Thymus (tissue), 11 donors: ENCODE results near the gene RGR. TPM values are rescaled to one million over a fixed set of nuclear protein-coding genes. Genes with fewer than 3 reads are reported as not detected.

Experiments used
- DNase-seq, 9 donors: peaks; one replicate each; pipeline ENCODE4 v3.0.0-alpha.2; 2013; ENCODE audit warnings: low spot score in 9 of 9, low read depth in 6 of 9, missing footprints in 1 of 9
- H3K27ac ChIP-seq, 2 donors: one replicate each; pipeline ENCODE4 v1.5.1; 2013; ENCODE audit warnings: control low read depth in 1 of 2, low read depth in 1 of 2, low read length in 1 of 2, mild to moderate bottlenecking in 1 of 2, moderate library complexity in 1 of 2
- H3K27me3 ChIP-seq, 2 donors: one replicate each; pipeline ENCODE4 v1.5.1; 2013; ENCODE audit warnings: low read length in 1 of 2; ENCODE audit not compliant: control insufficient read depth in 2 of 2, insufficient read depth in 1 of 2
- H3K36me3 ChIP-seq, 2 donors: one replicate each; pipeline ENCODE4 v1.5.1; 2013; ENCODE audit warnings: low read length in 1 of 2, mild to moderate bottlenecking in 1 of 2, moderate library complexity in 1 of 2; ENCODE audit not compliant: control insufficient read depth in 2 of 2, insufficient read depth in 2 of 2
- H3K4me1 ChIP-seq, 2 donors: one replicate each; pipeline ENCODE4 v1.5.1; 2013; ENCODE audit warnings: low read length in 2 of 2; ENCODE audit not compliant: control insufficient read depth in 2 of 2, insufficient read depth in 2 of 2
- H3K4me3 ChIP-seq, 2 donors: one replicate each; pipeline ENCODE4 v1.5.1; 2013; ENCODE audit warnings: low read length in 2 of 2, control low read depth in 1 of 2, mild to moderate bottlenecking in 1 of 2
- H3K9me3 ChIP-seq, 2 donors: one replicate each; pipeline ENCODE4 v1.5.1; 2013; ENCODE audit warnings: low read length in 1 of 2, mild to moderate bottlenecking in 1 of 2; ENCODE audit not compliant: control insufficient read depth in 2 of 2, insufficient read depth in 1 of 2
- WGBS: extraction: QIAGEN DNeasy Blood & Tissue Kit; methylation state at CpG from one replicate; pipeline ENCODE4 v1.1.7; 2013; 5-methylcytosine and 5-hydroxymethylcytosine counted together
- polyA plus RNA-seq: library from polyadenylated mRNA; stranded (reverse); fragments of 200-250 nt; gene quantifications from one replicate; pipeline ENCODE4 v1.2.3, GENCODE V29; 2013
- total RNA-seq: library from RNA; stranded (reverse); fragments of 120-200 nt; gene quantifications from one replicate; pipeline ENCODE4 v1.2.4, GENCODE V29; 2013
- donor health status: healthy.

Gene RGR
- total and polyA plus RNA-seq, 2 donors: 0.18 TPM; not detected in 1

DNA sequence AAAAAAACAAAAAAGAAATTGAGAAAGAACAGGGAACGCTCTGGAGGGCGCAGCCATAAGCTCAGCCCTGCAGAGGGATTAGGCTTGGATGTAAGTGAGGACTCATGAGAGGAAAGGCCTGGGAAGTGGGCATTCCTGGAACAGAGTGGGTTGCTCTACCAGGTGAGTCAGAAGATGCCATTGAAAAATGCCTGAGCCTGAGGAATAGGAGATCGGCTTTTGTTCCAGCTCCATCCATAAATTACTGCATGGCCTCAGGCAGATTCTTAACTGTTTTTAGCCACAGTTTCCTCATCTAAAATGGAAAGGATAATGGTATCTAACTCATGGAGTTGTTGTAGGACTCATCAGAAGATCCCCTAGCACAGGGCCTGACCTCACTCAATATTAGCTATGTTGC is 1.1 kb upstream of the RGR start:
- Histone ChIP-seq H3K4me1 (no peaks in the 10 kb centered on the region), H3K36me3 (no peaks in the 10 kb centered on the region), H3K4me3 (no peak overlapping the region), H3K9me3 (no peaks in the 10 kb centered on the region), H3K27ac (no peak overlapping the region), H3K27me3 (no peaks in the 10 kb centered on the region)
- 95% methylated on average over 3 of the region's 3 CpGs for WGBS
- DNase-seq: no peak

GRCh38 chr10:84247496-84247895 is 2.6 kb downstream of the RGR start:
- no peak for DNase-seq
- Histone ChIP-seq H3K4me3 (no peak overlapping the region), H3K36me3 (no peaks in the 10 kb centered on the region), H3K4me1 (no peaks in the 10 kb centered on the region), H3K27me3 (no peaks in the 10 kb centered on the region), H3K9me3 (no peaks in the 10 kb centered on the region), H3K27ac (no peak overlapping the region)
- WGBS: 89% methylated on average over 6 of the region's 6 CpGs

- Histone ChIP-seq H3K27me3 (no peaks in the 10 kb centered on the region), H3K4me3 (no peak overlapping the region), H3K4me1 (no peaks in the 10 kb centered on the region), H3K27ac (no peak overlapping the region), H3K9me3 (no peaks in the 10 kb centered on the region), H3K36me3 (no peaks in the 10 kb centered on the region)
- WGBS: 87% methylated on average over 12 of the region's 12 CpGs
- DNase-seq: no peak
Observed at GRCh38 chr10:84248794-84249193, 3.9 kb downstream of the RGR start.

- Histone ChIP-seq H3K4me3 (no peak overlapping the region), H3K27ac (no peak overlapping the region), H3K9me3 (no peaks in the 10 kb centered on the region), H3K27me3 (peaks cover 0 to 13% of the 10 kb centered on the region in 2 donors), H3K4me1 (no peaks in the 10 kb centered on the region), H3K36me3 (no peaks in the 10 kb centered on the region)
- no peak for DNase-seq
- 71% methylated on average over 10 of the region's 10 CpGs for WGBS
Observed at GRCh38 chr10:84254552-84255478, 10.0 kb downstream of the RGR start.

DNA sequence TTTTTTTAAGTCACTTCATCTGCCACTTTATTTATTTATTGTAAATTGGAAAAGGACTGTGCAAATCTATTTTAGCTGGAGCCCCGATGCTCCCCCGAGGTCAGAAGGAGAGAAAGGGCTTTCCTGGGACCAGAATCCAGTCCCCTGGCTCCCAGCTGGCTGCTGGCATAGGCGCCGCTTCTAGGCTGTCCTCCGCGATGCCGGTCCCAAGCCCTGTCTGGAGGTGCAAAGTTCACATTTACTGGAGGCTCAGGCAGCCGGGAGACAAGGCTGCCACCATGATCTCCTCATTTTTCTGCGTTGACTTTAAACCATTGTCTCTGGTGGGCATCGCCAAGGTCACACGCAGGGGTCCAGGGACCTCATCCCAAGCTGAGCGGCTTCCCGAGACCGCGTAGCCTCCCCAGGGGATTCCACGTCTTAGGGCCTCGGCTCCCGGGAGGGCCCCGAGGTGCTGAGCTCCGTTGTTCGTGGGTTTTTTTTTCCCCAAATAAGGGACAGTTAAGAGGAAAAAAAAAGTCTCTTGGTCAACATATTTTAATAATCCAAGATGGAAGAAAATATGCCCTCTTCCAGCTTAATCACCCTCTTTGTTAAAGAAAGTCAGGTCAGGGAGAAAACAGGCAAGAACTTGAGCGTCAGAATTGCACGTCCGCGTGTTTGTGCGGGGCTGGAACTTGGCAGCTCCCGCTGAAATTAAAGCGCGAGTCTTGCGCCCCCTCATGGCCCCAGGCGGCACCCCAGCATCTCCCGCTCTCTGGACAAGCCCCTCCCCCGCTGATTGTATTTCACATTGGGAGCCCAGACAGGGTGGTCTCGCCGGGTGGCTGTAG is 11.9 kb downstream of the RGR start:
- no peaks in the 10 kb centered on the region for H3K36me3 ChIP-seq
- peak in 5 of 9 donors; percentile 13 to 48 (median 26) for DNase-seq
- H3K4me3 ChIP-seq: no peak overlapping the region
- H3K27me3 ChIP-seq: peaks cover 0 to 13% of the 10 kb centered on the region in 2 donors
- no peaks in the 10 kb centered on the region for H3K4me1 ChIP-seq
- 43% methylated on average over 35 of the region's 35 CpGs for WGBS
- H3K9me3 ChIP-seq: no peaks in the 10 kb centered on the region
- H3K27ac ChIP-seq: no peak overlapping the region

GRCh38 chr10:84257343-84258020 is 12.6 kb downstream of the RGR start:
- Histone ChIP-seq H3K36me3 (no peaks in the 10 kb centered on the region), H3K9me3 (no peaks in the 10 kb centered on the region), H3K4me3 (no peak overlapping the region), H3K27ac (no peak overlapping the region), H3K27me3 (peaks cover 0 to 13% of the 10 kb centered on the region in 2 donors), H3K4me1 (no peaks in the 10 kb centered on the region)
- 85% methylated on average over 15 of the region's 15 CpGs for WGBS
- no peak for DNase-seq

- peaks cover 0 to 13% of the 10 kb centered on the region in 2 donors for H3K27me3 ChIP-seq
Observed at GRCh38 chr10:84258034-84258695, 13.3 kb downstream of the RGR start.

GRCh38 chr10:84261236-84261915 is 16.5 kb downstream of the RGR start:
- no peak overlapping the region for H3K4me3 ChIP-seq
- peaks cover 0 to 21% of the 10 kb centered on the region in 2 donors for H3K27me3 ChIP-seq
- no peak for DNase-seq
- 96% methylated on average over 7 of the region's 7 CpGs for WGBS
- no peaks in the 10 kb centered on the region for H3K4me1 ChIP-seq
- H3K36me3 ChIP-seq: no peaks in the 10 kb centered on the region
- H3K27ac ChIP-seq: no peak overlapping the region
- no peaks in the 10 kb centered on the region for H3K9me3 ChIP-seq

More at GRCh38 chr10:84258034-84258695, 13.3 kb downstream of the RGR start:
- no peaks in the 10 kb centered on the region for H3K36me3 ChIP-seq
- WGBS: 94% methylated on average over 7 of the region's 7 CpGs
- DNase-seq: no peak
- H3K4me1 ChIP-seq: no peaks in the 10 kb centered on the region
- H3K27ac ChIP-seq: no peak overlapping the region
- no peaks in the 10 kb centered on the region for H3K9me3 ChIP-seq
- no peak overlapping the region for H3K4me3 ChIP-seq
